ENCODE data around the gene ZXDC.

The ZXDC gene

GRCh38 chr3:126511291-126511690, 35.6 kb upstream of the ZXDC start:
- no peak for DNase-seq

DNA sequence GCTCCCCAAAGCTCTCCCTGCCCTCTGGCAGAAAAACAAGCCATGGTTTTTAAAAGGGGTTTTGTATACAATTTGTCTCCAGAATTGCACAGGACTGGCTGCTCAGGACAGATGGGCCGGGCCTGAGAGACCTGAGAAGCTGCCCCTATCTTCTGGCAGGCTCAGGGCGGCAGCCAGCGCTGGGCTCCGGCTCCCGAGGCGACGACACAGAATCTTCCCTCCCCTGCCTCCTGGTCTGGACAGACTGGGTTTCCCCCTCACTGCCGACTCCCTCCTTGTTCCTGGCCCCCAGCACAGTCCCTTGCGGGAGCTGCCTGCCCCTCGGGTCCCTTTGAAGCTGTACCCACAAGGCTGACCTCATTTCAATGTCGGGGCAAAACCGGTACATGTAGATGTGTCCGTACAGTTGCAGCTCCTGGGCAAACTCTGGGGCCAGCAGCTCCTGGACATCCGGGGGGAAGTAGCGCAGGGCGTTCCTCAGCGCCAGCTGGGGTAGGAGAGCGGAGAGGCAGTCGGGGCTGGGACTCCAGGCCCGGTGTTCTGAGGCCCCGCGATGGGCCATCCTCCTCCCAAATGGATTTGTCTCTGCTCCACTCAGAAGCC, 34.7 kb upstream of the ZXDC start:
- DNase-seq, result no peak

DNA sequence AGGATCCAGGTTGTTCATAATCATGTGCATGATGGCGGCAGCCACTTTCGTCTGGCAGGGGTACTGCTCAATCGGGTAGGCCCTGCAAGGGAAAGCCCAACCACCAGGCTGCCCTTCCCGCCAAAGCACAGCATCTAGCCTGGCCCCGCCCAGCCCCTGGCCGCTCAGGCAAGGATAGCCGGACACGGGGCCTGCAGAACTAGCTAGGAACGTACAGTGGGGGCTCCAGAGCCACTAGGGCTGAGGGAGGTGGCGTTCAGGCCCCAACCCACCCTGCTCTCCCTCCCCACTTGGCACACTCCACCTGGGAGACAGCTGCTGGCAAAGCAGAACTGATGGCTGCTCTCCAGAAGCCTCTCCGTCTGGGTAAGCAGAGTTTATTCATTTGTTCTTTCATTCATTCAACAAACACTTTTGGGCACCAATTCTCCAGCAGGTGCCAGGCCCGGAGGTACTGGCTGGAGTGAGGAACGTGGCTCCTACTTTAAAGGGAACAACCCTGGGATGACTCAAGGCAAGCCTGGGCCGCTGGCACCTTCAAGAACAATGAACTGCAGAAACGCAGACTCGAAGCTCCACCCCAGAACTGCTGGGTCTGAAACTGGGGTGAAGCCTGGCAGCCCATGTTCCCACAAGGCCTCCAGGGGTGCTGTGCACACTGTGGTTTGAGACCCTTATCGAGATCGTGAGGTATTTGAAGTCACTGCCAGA, 34.1 kb upstream of the ZXDC start:
- DNase-seq, result no peak

DNA sequence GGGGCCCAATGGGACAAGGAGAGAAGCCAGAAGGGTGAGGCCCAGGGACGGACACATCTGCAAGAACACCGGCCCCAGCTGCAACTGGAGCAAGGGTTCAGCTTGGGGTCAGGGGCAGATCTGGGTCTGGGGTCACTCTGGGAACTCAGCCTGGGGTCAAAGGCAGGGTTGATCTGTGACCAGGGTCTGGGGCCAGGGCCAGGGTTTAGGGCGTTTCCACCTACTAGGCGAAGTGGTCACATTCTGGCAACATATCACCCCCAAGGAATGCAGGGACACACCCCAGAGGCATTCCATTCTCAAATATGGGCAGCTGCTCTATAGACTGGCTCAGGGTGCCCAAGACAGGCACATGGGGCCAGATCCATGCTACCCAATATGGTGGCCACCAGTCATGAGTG, 32.9 kb upstream of the ZXDC start:
- no peak for DNase-seq

GRCh38 chr3:126507886-126508285, 32.2 kb upstream of the ZXDC start:
- no peak for DNase-seq

DNA sequence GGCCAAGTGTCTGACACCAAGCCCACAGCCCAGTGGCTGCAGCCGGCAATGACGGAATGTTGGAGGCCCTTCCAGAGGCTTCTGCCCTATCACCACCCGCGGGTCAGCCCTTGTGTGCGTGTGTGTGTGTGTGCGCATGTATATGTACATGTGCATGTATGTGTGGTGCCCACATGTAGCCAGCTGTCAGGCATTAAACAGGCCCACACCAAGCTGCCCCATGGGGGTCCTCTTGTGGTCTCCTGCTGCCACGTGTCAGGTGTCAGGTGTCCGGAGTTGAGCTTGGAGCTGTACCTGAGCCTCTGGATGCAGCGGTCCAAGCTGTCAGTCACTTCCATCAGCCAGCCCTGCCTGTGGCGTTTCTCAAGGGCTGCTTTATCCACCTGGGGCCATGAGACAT, 28.0 kb upstream of the ZXDC start:
- DNase-seq, result no peak

DNA sequence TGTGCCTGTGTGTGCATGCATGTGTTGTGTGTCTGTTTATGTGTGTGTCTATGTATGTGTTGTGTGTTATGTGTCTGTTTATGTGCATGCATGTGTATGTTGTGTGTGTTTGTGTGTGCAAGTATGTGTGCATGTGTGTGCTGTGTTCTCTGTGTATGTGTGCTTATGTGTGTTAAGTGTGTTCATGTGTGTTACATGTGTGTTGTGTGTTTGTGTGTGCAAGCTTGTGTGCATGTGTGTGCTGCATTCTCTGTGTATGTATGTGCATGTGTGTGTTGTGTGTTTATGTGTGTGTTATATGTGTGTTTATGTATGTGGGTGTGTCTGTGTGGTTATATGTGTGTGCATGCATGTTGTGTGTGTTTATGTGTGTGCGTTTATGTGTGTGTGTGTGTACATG, 27.0 kb upstream of the ZXDC start:
- DNase-seq, result no peak

GRCh38 chr3:126501736-126502135, 26.0 kb upstream of the ZXDC start:
- no peak for DNase-seq

- DNase-seq, result no peak
These were observed 25.4 kb upstream of the ZXDC start for GRCh38 chr3:126501054-126501453.

DNA sequence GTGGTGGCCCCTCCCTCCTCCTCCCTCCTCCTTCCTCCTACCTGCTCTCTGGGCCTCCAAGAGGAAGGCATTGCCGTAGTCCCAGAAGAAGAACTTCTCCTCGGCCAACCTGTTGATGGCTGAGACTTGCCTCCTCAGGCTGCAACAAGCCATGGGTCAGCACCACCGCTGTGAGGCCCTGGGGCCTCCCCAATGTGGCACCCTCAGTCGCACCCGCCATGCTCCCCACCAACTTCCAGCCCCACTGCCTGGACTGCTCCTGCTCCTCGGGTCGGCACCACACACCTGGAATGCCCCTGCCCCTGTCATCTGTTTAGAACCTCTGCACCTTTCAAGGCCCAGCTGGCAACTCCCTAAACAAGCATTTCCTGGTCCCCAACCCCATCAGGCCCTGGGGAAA, 24.3 kb upstream of the ZXDC start:
- no peak for DNase-seq

DNA sequence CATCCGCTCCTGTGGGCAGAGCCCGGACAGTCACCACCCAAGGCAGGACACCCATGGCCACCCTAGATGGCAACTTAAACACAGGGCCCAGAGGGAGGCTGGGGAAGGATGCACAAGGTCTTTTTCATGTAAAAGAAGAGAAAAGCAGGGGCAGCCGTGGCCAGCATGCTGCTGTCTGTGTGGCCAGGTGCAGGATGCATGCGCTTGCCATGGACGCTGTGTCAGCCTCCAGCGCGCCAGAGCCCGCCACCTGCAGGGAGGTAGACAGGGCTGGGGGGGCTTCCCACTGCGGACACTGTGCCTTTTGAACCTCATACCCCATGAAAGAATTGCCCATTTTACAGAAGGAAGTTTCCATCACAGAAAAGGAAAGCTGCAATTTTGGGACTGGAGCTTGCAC, 23.7 kb upstream of the ZXDC start:
- DNase-seq, result no peak

GRCh38 chr3:126498929-126499328, 23.2 kb upstream of the ZXDC start:
- no peak for DNase-seq

GRCh38 chr3:126498461-126498860, 22.8 kb upstream of the ZXDC start:
- no peak for DNase-seq

DNA sequence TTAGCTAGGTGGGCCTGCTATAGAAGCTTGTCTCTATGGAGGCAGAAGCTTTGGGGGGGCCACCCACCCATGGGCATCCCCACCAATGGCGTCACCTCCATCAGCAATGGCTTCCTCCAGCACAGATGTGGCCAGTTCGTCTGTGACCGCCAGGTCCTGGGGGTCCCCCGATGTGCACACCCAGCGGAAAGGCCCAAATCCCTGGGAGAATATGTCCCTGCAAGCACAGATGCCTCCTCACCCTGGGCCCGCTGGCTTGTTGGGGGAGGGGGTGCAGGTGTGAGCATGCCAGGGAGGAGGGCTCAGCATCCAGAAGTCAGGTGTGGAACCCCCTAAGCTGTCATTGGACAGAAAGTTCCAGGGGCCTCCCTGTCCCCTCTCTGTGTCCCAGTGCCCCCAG, 22.3 kb upstream of the ZXDC start:
- no peak for DNase-seq

GRCh38 chr3:126496894-126497850, 21.5 kb upstream of the ZXDC start:
- no peak for DNase-seq

DNA sequence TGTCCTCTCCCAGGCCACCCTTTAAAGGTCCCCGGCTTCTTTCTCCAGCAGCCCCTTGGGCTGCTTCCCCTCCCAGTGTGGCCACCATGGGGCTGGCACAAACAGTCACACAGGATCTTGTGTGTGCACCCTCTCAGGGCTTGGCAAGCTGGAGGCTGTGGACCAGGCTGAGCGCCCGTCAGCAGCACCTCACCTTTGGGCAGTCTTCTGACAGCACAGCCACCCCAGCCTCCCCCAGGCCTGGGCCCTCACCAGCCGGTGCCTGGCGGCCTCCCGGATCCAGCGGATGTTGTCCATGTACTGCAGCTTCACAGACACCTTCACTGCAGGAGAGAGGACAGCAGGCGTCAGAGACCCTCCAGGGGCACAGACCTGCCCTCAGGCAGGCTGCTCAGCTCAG, 20.1 kb upstream of the ZXDC start:
- no peak for DNase-seq

- no peak for DNase-seq
These were observed 19.2 kb upstream of the ZXDC start for GRCh38 chr3:126494970-126495230.

DNA sequence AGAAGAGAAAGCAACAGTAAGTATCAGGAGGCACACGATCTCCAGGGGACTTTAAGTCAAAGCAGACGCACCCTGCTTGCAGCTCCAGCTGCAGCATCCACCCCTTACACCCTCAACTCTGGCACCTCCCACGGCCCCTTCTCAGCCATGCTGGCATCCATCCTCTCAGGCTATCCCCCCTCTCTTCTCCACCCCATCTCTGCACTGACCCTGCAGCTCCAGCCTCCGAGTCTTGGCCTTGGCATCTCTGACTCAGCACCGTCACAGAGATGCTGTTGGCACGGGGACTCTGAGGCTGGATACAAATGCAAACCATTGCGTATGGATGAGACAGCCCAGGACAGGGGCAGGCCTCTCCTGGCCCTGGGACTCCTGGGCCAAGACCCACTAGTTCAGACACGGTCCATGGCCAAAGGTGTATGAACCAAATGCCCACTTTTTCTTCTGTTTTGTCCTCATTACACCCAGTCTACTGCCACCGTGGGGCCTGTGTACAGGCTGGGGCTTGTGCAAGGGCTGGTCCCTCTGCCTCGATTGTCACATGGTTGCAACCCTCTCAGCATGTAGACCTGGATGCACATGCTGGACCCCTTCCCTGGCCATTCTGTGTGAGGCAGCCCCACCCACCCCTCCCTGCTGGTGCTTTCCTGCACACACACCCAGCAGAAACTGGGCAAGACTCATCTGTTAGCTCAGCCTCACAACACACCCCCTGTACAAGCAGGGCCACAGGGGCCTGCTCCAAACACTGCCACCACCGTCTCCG, 18.7 kb upstream of the ZXDC start:
- no peak for DNase-seq

GRCh38 chr3:126493739-126494138, 18.0 kb upstream of the ZXDC start:
- no peak for DNase-seq

GRCh38 chr3:126493051-126493450, 17.4 kb upstream of the ZXDC start:
- no peak for DNase-seq

- no peak for DNase-seq
These were observed 15.7 kb upstream of the ZXDC start for GRCh38 chr3:126491221-126492013.

DNA sequence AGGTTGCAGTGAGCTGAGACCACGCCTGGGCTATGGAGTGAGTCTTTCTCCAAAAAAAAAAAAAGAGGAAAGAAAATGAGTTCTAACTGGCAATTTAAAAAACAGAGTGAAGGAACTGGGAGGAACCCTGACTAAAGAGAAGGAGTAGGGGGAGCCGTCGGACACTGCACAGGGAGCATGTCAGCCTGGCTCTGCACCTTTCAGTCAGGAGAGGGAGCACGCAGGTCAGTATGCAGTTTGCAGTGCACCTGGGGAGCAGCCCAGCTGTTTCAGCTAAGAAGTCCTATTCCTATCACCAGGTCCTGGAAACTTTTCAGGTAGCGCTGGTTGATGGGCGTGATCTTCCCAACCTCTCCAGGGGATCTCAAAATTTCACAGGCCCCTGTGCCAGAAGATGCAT, 14.9 kb upstream of the ZXDC start:
- DNase-seq, result no peak
